Aorta (tissue), 5 donors: ENCODE data around the gene SERPINB1. TPM values are rescaled to one million over a fixed set of nuclear protein-coding genes. Genes with fewer than 3 reads are reported as not detected.

Experiments
- ATAC-seq: fragments of 200-7000 bp; cut with Tn5 transposase; one replicate; pipeline ENCODE4 v1.9.1; 2022; ENCODE audit warnings: moderate library complexity; ENCODE audit not compliant: low FRiP score
- DNase-seq, 2 donors: peaks; one replicate each; pipeline ENCODE4 v3.0.0-alpha.2; 2020
- H3K27ac ChIP-seq, 2 donors: one replicate each; pipeline ENCODE4 v1.5.1; 2013; ENCODE audit warnings: low read length in 2 of 2, mild to moderate bottlenecking in 2 of 2, moderate library complexity in 2 of 2, control low read depth in 1 of 2, inconsistent platforms in 1 of 2, low read depth in 1 of 2
- H3K27me3 ChIP-seq, 2 donors: one replicate each; pipeline ENCODE4 v1.6.1; 2013; ENCODE audit warnings: control low read depth in 1 of 2, low read length in 1 of 2, mild to moderate bottlenecking in 1 of 2, moderate library complexity in 1 of 2; ENCODE audit not compliant: insufficient read depth in 2 of 2, control insufficient read depth in 1 of 2
- H3K36me3 ChIP-seq, 2 donors: one replicate each; pipeline ENCODE4 v1.6.1; 2013; ENCODE audit warnings: control low read depth in 1 of 2, low read length in 1 of 2, mild to moderate bottlenecking in 1 of 2; ENCODE audit not compliant: insufficient read depth in 2 of 2, control insufficient read depth in 1 of 2
- H3K4me1 ChIP-seq, 2 donors: one replicate each; pipeline ENCODE4 v1.6.1; 2013; ENCODE audit warnings: low read length in 2 of 2, control low read depth in 1 of 2, mild to moderate bottlenecking in 1 of 2, moderate library complexity in 1 of 2; ENCODE audit not compliant: insufficient read depth in 2 of 2, control insufficient read depth in 1 of 2
- H3K4me3 ChIP-seq, 2 donors: one replicate each; pipeline ENCODE4 v1.5.1; 2013; ENCODE audit warnings: low read length in 2 of 2, control low read depth in 1 of 2, mild to moderate bottlenecking in 1 of 2
- H3K9me3 ChIP-seq: one replicate; pipeline ENCODE4 v1.6.1; 2013; ENCODE audit warnings: mild to moderate bottlenecking, low read length; ENCODE audit not compliant: control insufficient read depth
- WGBS, 2 donors: extraction: QIAGEN DNeasy Blood & Tissue Kit; methylation state at CpG; one replicate each; pipeline ENCODE4 v1.1.7; 2013; 5-methylcytosine and 5-hydroxymethylcytosine counted together
- intact Hi-C, 2 donors: fragments of 100-400 bp; cut with DNase I; formaldehyde crosslinking; loops; one replicate each; pipeline versions ENCODE4 v1.14.2 to v1.15.0; 2022
- polyA plus RNA-seq, 2 donors: library from polyadenylated mRNA; stranded (reverse); fragments of 200-250 nt; gene quantifications; one replicate each; pipeline ENCODE4 v1.2.3, GENCODE V29; 2013
- total RNA-seq, 2 donors: library from RNA; stranded (reverse); fragmentation: NEBNext Ultra II Directional; extraction: Animal tissue kit (Norgen Biotek cat#: 25700); gene quantifications; one replicate each; pipeline ENCODE4 v1.2.1, GENCODE V29; 2021
- donor health status: healthy with polysubstance abuse.
- donor health status: Bipolar disorder and iron deficiency.
- donor health status: DM: no; HTN: no; CAD: no.
- donor health status: DM: no; HTN: no; CAD: no.
- donor health status: DM: yes; HTN: yes; CAD: no.

The SERPINB1 gene
- total and polyA plus RNA-seq, 4 donors: 30.2 to 59.5 (median 44.7) TPM

DNA sequence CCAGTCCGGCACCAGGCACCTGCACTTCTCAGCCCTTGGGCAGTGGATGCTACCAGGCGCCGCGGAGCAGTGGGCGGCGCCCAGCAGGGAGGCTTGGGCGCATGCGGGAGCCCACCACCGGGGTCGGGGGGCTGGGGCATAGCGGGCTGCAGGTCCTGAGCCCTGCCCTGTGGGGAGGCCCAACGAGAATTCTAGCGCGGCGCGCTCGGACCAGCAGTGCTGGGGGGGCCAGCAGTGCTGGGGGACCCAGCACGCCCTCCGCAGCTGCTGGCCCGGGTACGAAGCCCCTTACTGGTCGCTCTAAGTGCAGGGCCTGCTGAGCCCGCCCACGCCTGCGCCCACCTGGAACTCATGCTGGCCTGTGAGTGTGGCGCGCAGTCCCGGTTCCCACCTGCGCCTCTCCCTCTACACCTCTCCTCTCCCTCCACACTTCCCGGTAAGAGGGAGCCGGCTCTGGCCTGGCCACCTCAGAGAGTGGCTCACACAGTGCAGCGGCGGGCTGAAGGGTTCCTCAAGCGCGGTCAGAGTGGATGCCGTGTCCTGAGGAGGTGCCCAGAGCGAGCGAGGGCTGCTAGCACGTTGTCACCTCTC is 28.5 kb upstream of the SERPINB1 start:
- ATAC-seq (no peak), DNase-seq (peak in 1 of 2 donors; percentile 57)
- Histone ChIP-seq H3K36me3 (no peaks in the 10 kb centered on the region), H3K4me3 (no peak overlapping the region), H3K27ac (no peak overlapping the region), H3K27me3 (no peaks in the 10 kb centered on the region), H3K4me1 (no peaks in the 10 kb centered on the region), H3K9me3 (no peaks in the 10 kb centered on the region)
- intact Hi-C loops: no loop called here
- WGBS, 2 donors: 95 to 97% methylated on average over 39 of the region's 39 CpGs

DNA sequence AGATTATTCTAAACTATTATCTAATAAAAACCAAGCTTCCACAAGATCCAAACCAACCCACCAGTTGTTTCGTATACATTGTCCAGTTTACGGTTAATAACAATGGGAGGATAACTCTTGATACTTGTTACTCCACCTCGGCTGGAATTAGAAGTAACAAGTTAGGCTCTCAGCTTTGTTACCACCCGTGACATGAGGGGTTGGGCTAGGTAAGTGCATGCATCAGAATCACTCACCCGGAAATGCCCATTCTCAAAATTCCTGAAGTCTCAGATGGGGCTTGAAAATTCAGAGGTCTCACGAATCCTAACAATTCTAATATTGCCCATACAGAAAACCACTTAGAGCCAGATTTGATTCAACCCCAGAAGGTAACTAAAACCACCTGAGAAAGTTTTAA is 27.0 kb upstream of the SERPINB1 start:
- H3K4me3 ChIP-seq: no peak overlapping the region
- H3K27ac ChIP-seq: no peak overlapping the region
- H3K27me3 ChIP-seq: no peaks in the 10 kb centered on the region
- ATAC-seq (no peak), DNase-seq (no peak)
- no peaks in the 10 kb centered on the region for H3K36me3 ChIP-seq
- H3K4me1 ChIP-seq: no peaks in the 10 kb centered on the region
- intact Hi-C loops: no loop called here
- WGBS, 2 donors: 89 to 96% methylated on average over 6 of the region's 6 CpGs
- H3K9me3 ChIP-seq: no peaks in the 10 kb centered on the region

DNA sequence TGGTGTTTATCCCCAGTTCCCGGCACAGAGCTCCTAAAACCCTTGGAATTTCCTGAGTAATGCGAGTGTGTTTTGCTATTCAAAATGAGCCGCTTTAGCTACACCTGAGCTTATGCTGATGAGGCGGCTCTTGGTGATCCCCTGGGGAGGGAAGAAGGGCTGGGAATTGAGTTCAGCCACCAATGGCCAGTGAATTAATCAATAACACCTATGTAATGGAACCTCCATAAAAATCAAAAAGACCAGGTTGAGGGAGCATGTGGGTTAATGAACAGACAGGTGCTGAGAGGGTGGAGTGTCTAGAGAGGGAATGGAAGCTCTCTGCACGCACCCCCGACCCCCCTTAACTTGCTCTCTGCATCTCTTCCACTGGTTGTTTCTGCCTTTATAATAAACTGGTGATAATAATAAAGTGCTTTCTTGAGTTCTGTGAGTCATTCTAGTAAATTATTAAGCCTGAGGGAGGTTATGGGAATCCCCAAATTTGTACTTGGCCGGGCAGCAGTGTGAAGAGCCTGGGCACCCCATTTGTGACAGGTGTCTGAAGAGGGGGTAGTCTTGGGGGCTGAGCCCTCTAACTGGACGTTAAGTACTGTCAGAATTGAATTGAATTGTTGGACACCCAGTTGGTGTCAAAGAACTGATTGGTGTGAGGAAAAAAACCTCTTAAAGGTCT is 24.6 kb upstream of the SERPINB1 start:
- Histone ChIP-seq H3K27ac (no peak overlapping the region), H3K36me3 (no peaks in the 10 kb centered on the region), H3K27me3 (no peaks in the 10 kb centered on the region), H3K9me3 (no peaks in the 10 kb centered on the region), H3K4me3 (no peak overlapping the region), H3K4me1 (no peaks in the 10 kb centered on the region)
- 42 to 52% methylated on average over 7 to 8 of the region's 8 CpGs for WGBS, 2 donors
- DNase-seq (no peak), ATAC-seq (no peak)
- intact Hi-C loops: no loop called here

DNA sequence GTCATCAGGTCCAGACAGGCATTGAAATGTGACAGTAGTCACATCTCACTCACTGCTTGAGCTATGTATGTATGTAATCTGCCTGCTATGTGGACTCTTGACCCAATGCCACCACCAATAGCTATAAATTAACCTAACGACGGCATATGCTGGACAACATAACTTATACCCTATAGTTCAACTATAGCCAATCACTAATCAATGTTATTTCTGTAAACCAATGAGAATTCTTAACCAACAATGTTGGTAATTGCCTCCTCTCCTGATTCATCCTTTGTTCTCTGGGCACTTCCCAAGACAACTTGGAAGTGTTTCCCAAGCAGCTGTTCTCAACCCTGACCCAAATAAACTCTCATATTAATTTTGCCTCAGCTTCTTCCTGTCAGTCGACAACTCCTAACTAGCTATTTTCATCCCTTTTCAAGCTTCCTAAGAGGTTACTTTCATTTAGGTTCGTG is 24.1 kb upstream of the SERPINB1 start:
- Histone ChIP-seq H3K27ac (no peak overlapping the region), H3K9me3 (no peaks in the 10 kb centered on the region), H3K4me1 (no peaks in the 10 kb centered on the region), H3K36me3 (no peaks in the 10 kb centered on the region), H3K4me3 (no peak overlapping the region), H3K27me3 (no peaks in the 10 kb centered on the region)
- intact Hi-C loops: no loop called here
- DNase-seq (no peak), ATAC-seq (no peak)
- 31 to 39% methylated on average over 4 of the region's 4 CpGs for WGBS, 2 donors

DNA sequence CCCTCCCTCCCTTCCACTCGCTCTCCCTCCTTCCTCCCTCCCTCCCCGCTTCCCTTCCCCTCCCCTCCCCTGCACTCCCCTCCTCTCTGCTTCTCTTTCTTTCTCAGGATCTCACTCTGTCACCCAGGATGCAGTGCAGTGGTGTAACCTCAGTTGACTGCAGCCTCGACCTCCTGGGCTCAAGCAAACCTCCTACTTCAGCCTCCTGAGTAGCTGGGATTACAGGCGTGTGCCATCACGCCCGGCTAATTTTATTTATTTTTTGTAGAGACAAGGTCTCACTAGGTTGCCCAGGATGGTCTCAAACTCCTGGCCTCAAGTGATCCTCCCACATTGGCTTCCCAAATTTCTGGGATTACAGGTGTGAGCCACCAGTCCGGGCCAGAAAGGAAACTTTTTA is 23.6 kb upstream of the SERPINB1 start:
- H3K4me1 ChIP-seq: no peaks in the 10 kb centered on the region
- H3K4me3 ChIP-seq: no peak overlapping the region
- no peaks in the 10 kb centered on the region for H3K9me3 ChIP-seq
- WGBS, 2 donors: 86 to 89% methylated on average over 7 of the region's 7 CpGs
- no peaks in the 10 kb centered on the region for H3K36me3 ChIP-seq
- no peak for DNase-seq
- no peak for ATAC-seq
- H3K27ac ChIP-seq: no peak overlapping the region
- intact Hi-C loops: no loop called here
- H3K27me3 ChIP-seq: no peaks in the 10 kb centered on the region

DNA sequence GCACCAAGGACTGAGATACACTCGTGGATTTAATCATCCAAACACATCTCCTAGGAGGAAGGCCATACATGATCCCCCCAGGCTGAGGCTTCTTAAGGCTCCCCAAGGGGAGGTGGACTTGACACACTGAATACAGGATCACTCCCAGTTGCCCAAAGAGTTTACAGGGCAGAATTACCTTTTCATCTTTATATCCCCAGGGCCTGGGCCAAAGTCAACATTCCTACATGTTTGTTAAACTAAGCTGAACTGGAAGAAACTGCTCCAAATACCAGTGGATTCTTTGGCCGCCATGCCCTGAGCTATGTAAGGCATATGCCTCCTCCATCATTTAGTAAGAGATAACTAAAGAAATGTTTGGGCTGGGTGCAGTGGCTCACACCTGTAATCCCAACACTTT is 22.2 kb upstream of the SERPINB1 start:
- Histone ChIP-seq H3K27me3 (no peaks in the 10 kb centered on the region), H3K4me1 (no peaks in the 10 kb centered on the region), H3K9me3 (no peaks in the 10 kb centered on the region), H3K27ac (no peak overlapping the region), H3K36me3 (no peaks in the 10 kb centered on the region), H3K4me3 (no peak overlapping the region)
- 71 to 72% methylated on average over 2 of the region's 2 CpGs for WGBS, 2 donors
- ATAC-seq: no peak
- intact Hi-C loops: no loop called here
- no peak for DNase-seq

DNA sequence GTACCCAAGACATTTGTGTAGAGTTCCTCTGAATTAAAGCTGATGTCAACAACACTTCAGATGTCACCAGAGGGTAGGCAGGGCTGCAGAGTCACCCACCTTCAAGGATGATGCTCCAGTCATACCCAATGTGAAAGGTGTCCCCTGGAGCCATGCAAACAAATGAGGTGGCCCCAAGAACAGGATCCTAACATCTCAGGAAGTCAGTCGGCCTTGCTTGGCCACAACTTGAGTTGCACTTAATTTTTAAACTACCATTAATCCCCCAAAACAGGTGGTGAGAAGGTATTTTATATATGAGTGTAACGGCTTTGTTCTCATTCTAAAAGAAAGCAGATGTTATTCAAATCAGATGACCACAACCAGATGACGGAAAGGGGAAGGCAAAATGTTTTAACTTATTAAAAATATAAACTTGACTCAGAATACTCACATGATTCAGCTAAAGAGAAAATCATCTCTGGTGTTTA is 21.1 kb upstream of the SERPINB1 start:
- DNase-seq (no peak), ATAC-seq (no peak)
- 83 to 88% methylated on average over 3 of the region's 3 CpGs for WGBS, 2 donors
- intact Hi-C loops: no loop called here
- H3K4me1 ChIP-seq: no peaks in the 10 kb centered on the region
- H3K27me3 ChIP-seq: no peaks in the 10 kb centered on the region
- no peaks in the 10 kb centered on the region for H3K36me3 ChIP-seq
- H3K9me3 ChIP-seq: no peaks in the 10 kb centered on the region
- H3K4me3 ChIP-seq: no peak overlapping the region
- H3K27ac ChIP-seq: no peak overlapping the region

DNA sequence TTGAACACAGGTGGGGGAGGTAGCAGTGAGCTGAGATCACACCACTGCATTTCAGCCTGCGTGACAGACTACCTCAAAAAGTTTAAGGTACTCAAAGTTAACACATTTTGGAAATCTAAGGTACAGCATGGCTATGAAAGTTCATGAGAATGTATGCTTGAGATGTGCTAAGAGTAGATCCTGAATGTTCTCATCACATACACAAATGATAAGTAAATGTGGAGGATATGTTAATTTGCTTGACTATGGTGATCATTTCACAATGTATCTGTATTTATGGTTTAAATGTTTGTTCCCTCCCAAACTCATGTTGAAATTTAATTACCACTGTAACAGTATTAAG is 20.1 kb upstream of the SERPINB1 start:
- Histone ChIP-seq H3K27ac (no peak overlapping the region), H3K4me1 (no peaks in the 10 kb centered on the region), H3K9me3 (no peaks in the 10 kb centered on the region), H3K4me3 (no peak overlapping the region), H3K36me3 (no peaks in the 10 kb centered on the region), H3K27me3 (no peaks in the 10 kb centered on the region)
- 91 to 98% methylated on average over 1 of the region's 1 CpG for WGBS, 2 donors
- ATAC-seq: no peak
- intact Hi-C loops: no loop called here
- DNase-seq: no peak
